Activated naive CD4-positive, alpha-beta T cell treated with anti-CD3 and anti-CD28 coated beads, Interleukin-2, amount 50 U/mL, for 24 hours (primary cell): Measurements from ENCODE around the gene ABCC1.

Experiments
- H3K27ac Mint-ChIP-seq: one replicate; pipeline ENCODE4 v1.8.0; 2021; ENCODE audit warnings: mild to moderate bottlenecking, mixed read lengths
- H3K27me3 Mint-ChIP-seq: one replicate; pipeline ENCODE4 v1.8.0; 2021; ENCODE audit warnings: mixed read lengths
- H3K36me3 Mint-ChIP-seq: one replicate; pipeline ENCODE4 v1.8.0; 2021; ENCODE audit warnings: mixed read lengths
- H3K4me1 Mint-ChIP-seq: one replicate; pipeline ENCODE4 v1.8.0; 2021; ENCODE audit warnings: mixed read lengths
- H3K4me3 Mint-ChIP-seq: one replicate; pipeline ENCODE4 v1.8.0; 2021; ENCODE audit warnings: mild to moderate bottlenecking, mixed read lengths
- H3K9me3 Mint-ChIP-seq: one replicate; pipeline ENCODE4 v1.8.0; 2021; ENCODE audit warnings: mixed read lengths

Gene ABCC1

GRCh38 chr16:15990902-15991301 lies 41.5 kb downstream of the ABCC1 start:
- no peaks in the 10 kb centered on the region for H3K27me3 Mint-ChIP-seq
- H3K36me3 Mint-ChIP-seq, result peaks cover 6% of the 10 kb centered on the region
- no peak overlapping the region for H3K27ac Mint-ChIP-seq
- H3K4me1 Mint-ChIP-seq, result peaks cover 60% of the 10 kb centered on the region
- H3K4me3 Mint-ChIP-seq, result no peak overlapping the region
- no peaks in the 10 kb centered on the region for H3K9me3 Mint-ChIP-seq

- Mint-ChIP-seq H3K4me1 (peaks cover 62% of the 10 kb centered on the region), H3K36me3 (peaks cover 6% of the 10 kb centered on the region), H3K9me3 (no peaks in the 10 kb centered on the region), H3K27me3 (no peaks in the 10 kb centered on the region), H3K4me3 (no peak overlapping the region), H3K27ac (no peak overlapping the region)
These were observed 43.7 kb downstream of the ABCC1 start for GRCh38 chr16:15993128-15993527.

GRCh38 chr16:15993541-15993940 lies 44.1 kb downstream of the ABCC1 start:
- Mint-ChIP-seq H3K9me3 (no peaks in the 10 kb centered on the region), H3K4me1 (peaks cover 62% of the 10 kb centered on the region), H3K27ac (no peak overlapping the region), H3K27me3 (no peaks in the 10 kb centered on the region), H3K36me3 (peaks cover 6% of the 10 kb centered on the region), H3K4me3 (no peak overlapping the region)

- H3K4me3 Mint-ChIP-seq, result no peak overlapping the region
- peaks cover 62% of the 10 kb centered on the region for H3K4me1 Mint-ChIP-seq
- no peaks in the 10 kb centered on the region for H3K27me3 Mint-ChIP-seq
- no peak overlapping the region for H3K27ac Mint-ChIP-seq
- H3K9me3 Mint-ChIP-seq, result no peaks in the 10 kb centered on the region
- H3K36me3 Mint-ChIP-seq, result peaks cover 6% of the 10 kb centered on the region
These were observed 44.7 kb downstream of the ABCC1 start for GRCh38 chr16:15993946-15994665.

GRCh38 chr16:15996432-15997109 lies 47.2 kb downstream of the ABCC1 start:
- H3K4me3 Mint-ChIP-seq, result no peak overlapping the region
- H3K9me3 Mint-ChIP-seq, result no peaks in the 10 kb centered on the region
- H3K4me1 Mint-ChIP-seq, result peaks cover 61% of the 10 kb centered on the region
- H3K27me3 Mint-ChIP-seq, result no peaks in the 10 kb centered on the region
- H3K27ac Mint-ChIP-seq, result peak overlapping the region; percentile 35
- peaks cover 13% of the 10 kb centered on the region for H3K36me3 Mint-ChIP-seq

GRCh38 chr16:16000685-16001084 lies 51.3 kb downstream of the ABCC1 start:
- no peaks in the 10 kb centered on the region for H3K9me3 Mint-ChIP-seq
- peaks cover 48% of the 10 kb centered on the region for H3K4me1 Mint-ChIP-seq
- H3K4me3 Mint-ChIP-seq, result no peak overlapping the region
- no peaks in the 10 kb centered on the region for H3K27me3 Mint-ChIP-seq
- H3K36me3 Mint-ChIP-seq, result peaks cover 10% of the 10 kb centered on the region
- no peak overlapping the region for H3K27ac Mint-ChIP-seq

GRCh38 chr16:16001596-16002255 lies 52.3 kb downstream of the ABCC1 start:
- Mint-ChIP-seq H3K27ac (peak overlapping the region; percentile 71), H3K4me3 (no peak overlapping the region), H3K9me3 (no peaks in the 10 kb centered on the region)

GRCh38 chr16:16003719-16004313 lies 54.4 kb downstream of the ABCC1 start:
- Mint-ChIP-seq H3K36me3 (peaks cover 14% of the 10 kb centered on the region), H3K4me1 (peaks cover 40% of the 10 kb centered on the region), H3K27ac (no peak overlapping the region), H3K4me3 (no peak overlapping the region), H3K27me3 (no peaks in the 10 kb centered on the region), H3K9me3 (no peaks in the 10 kb centered on the region)

More at GRCh38 chr16:16001596-16002255, 52.3 kb downstream of the ABCC1 start:
- Mint-ChIP-seq H3K36me3 (peaks cover 12% of the 10 kb centered on the region), H3K27me3 (no peaks in the 10 kb centered on the region), H3K4me1 (peaks cover 45% of the 10 kb centered on the region)

GRCh38 chr16:16004314-16004749 lies 54.9 kb downstream of the ABCC1 start:
- Mint-ChIP-seq H3K27me3 (no peaks in the 10 kb centered on the region), H3K4me1 (peaks cover 43% of the 10 kb centered on the region), H3K4me3 (no peak overlapping the region), H3K27ac (no peak overlapping the region), H3K9me3 (no peaks in the 10 kb centered on the region), H3K36me3 (peaks cover 17% of the 10 kb centered on the region)

- Mint-ChIP-seq H3K4me1 (peaks cover 39% of the 10 kb centered on the region), H3K4me3 (no peak overlapping the region), H3K27me3 (no peaks in the 10 kb centered on the region), H3K27ac (no peak overlapping the region), H3K36me3 (peaks cover 22% of the 10 kb centered on the region), H3K9me3 (no peaks in the 10 kb centered on the region)
These were observed 56.3 kb downstream of the ABCC1 start for GRCh38 chr16:16005721-16006120.

GRCh38 chr16:16006650-16007049 lies 57.2 kb downstream of the ABCC1 start:
- peak overlapping the region; percentile 73 for H3K27ac Mint-ChIP-seq
- peak overlapping the region; percentile 2 for H3K4me3 Mint-ChIP-seq
- no peaks in the 10 kb centered on the region for H3K9me3 Mint-ChIP-seq
- peaks cover 32% of the 10 kb centered on the region for H3K4me1 Mint-ChIP-seq
- H3K36me3 Mint-ChIP-seq, result peaks cover 19% of the 10 kb centered on the region
- no peaks in the 10 kb centered on the region for H3K27me3 Mint-ChIP-seq

GRCh38 chr16:16007743-16008111 lies 58.3 kb downstream of the ABCC1 start:
- no peaks in the 10 kb centered on the region for H3K9me3 Mint-ChIP-seq

GRCh38 chr16:16008666-16009065 lies 59.2 kb downstream of the ABCC1 start:
- H3K36me3 Mint-ChIP-seq, result peaks cover 19% of the 10 kb centered on the region
- H3K27ac Mint-ChIP-seq, result no peak overlapping the region
- H3K4me3 Mint-ChIP-seq, result no peak overlapping the region
- peaks cover 21% of the 10 kb centered on the region for H3K4me1 Mint-ChIP-seq
- no peaks in the 10 kb centered on the region for H3K27me3 Mint-ChIP-seq
- H3K9me3 Mint-ChIP-seq, result no peaks in the 10 kb centered on the region

More at GRCh38 chr16:16007743-16008111, 58.3 kb downstream of the ABCC1 start:
- peak overlapping the region; percentile 38 for H3K27ac Mint-ChIP-seq
- no peak overlapping the region for H3K4me3 Mint-ChIP-seq
- no peaks in the 10 kb centered on the region for H3K27me3 Mint-ChIP-seq
- H3K4me1 Mint-ChIP-seq, result peaks cover 25% of the 10 kb centered on the region
- H3K36me3 Mint-ChIP-seq, result peaks cover 19% of the 10 kb centered on the region

- H3K36me3 Mint-ChIP-seq, result peaks cover 19% of the 10 kb centered on the region
These were observed 60.0 kb downstream of the ABCC1 start for GRCh38 chr16:16009401-16009800.

GRCh38 chr16:16010194-16010593 lies 60.8 kb downstream of the ABCC1 start:
- peaks cover 18% of the 10 kb centered on the region for H3K4me1 Mint-ChIP-seq
- no peaks in the 10 kb centered on the region for H3K9me3 Mint-ChIP-seq
- no peak overlapping the region for H3K4me3 Mint-ChIP-seq
- H3K27ac Mint-ChIP-seq, result no peak overlapping the region
- H3K36me3 Mint-ChIP-seq, result peaks cover 17% of the 10 kb centered on the region
- no peaks in the 10 kb centered on the region for H3K27me3 Mint-ChIP-seq

More at GRCh38 chr16:16009401-16009800, 60.0 kb downstream of the ABCC1 start:
- Mint-ChIP-seq H3K4me1 (peaks cover 21% of the 10 kb centered on the region), H3K9me3 (no peaks in the 10 kb centered on the region), H3K27me3 (no peaks in the 10 kb centered on the region), H3K27ac (peak overlapping the region; percentile 77), H3K4me3 (no peak overlapping the region)
